T-helper 1 cell (primary cell): ENCODE data around the gene YTHDC1.

Experiments used
- DNase-seq, 5 donors: peaks; one replicate each; pipeline ENCODE4 v3.0.0-alpha.2; 2012 to 2020

The YTHDC1 gene

GRCh38 chr4:68358988-68359387 lies 9.1 kb upstream of the YTHDC1 start:
- no peak for DNase-seq

- no peak for DNase-seq
Measured at GRCh38 chr4:68352791-68353190, 2.9 kb upstream of the YTHDC1 start.

GRCh38 chr4:68349279-68349648 lies 626 bp downstream of the YTHDC1 start:
- no peak for DNase-seq

GRCh38 chr4:68348577-68348976 lies 1.3 kb downstream of the YTHDC1 start:
- DNase-seq = no peak

- DNase-seq = no peak
Measured at GRCh38 chr4:68347845-68348244, 2.0 kb downstream of the YTHDC1 start.

- DNase-seq = no peak
Measured at GRCh38 chr4:68346461-68346860, 3.4 kb downstream of the YTHDC1 start.

- no peak for DNase-seq
Measured at GRCh38 chr4:68344785-68345184, 5.1 kb downstream of the YTHDC1 start.

GRCh38 chr4:68344049-68344448 lies 5.8 kb downstream of the YTHDC1 start:
- no peak for DNase-seq

- DNase-seq = no peak
Measured at GRCh38 chr4:68342134-68342533, 7.8 kb downstream of the YTHDC1 start.

DNA sequence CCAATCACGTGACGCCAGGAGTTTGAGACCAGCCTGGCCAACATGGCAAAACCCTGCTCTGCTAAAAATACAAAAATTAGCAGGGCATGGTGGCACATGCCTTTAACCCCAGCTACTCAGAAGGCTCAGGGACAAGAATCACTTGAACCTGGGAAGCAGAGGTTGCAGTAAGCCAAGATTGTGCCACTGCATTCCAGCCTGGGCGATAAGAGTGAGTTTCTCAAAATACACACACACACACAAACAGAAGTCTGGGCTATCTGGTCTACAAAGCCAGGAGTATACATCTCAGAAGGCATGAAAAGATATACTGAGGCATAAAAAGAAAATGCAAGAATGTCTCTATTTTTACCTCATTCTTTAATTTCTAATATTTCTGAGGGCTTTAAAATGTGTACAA lies 11.3 kb downstream of the YTHDC1 start:
- no peak for DNase-seq

- DNase-seq = no peak
Measured at GRCh38 chr4:68337522-68337921, 12.4 kb downstream of the YTHDC1 start.

DNA sequence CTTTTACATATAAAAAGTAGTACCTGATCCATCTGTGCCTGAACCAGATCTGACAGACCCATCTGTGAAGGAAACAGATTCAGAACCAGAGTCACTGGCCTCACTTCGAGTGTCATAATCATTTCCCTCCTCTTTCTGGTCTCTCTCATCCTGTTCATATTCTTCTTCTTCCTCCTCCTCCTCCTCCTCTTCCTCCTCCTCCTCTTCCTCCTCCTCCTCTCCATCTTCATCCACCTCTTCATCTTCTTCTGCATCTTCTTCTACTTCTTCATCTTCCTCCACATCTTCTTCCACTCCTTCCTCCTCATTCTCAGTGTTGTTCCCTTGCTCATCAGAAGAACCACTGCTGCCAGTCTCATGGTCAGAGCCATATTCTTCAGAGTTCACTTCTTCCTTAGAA lies 12.9 kb downstream of the YTHDC1 start:
- no peak for DNase-seq

DNA sequence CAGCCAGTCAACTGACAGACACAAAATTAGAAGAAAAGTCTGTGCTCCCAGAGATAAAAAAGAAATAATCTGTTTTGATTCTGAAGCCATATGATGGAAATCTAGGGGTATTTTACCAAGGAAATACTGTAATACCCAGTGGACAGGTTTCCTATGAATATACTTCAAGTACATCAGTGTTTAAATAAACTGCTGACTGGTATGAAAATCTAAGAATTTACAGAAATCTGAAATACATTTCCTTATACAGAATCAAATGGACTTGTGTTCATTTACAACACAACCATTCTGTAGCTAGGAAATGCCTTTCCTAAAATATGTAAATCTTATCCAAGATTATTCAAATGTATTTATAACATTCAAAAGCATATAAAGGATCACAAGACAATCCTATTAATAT lies 13.4 kb downstream of the YTHDC1 start:
- no peak for DNase-seq

GRCh38 chr4:68326141-68326540 lies 23.7 kb downstream of the YTHDC1 start:
- no peak for DNase-seq

DNA sequence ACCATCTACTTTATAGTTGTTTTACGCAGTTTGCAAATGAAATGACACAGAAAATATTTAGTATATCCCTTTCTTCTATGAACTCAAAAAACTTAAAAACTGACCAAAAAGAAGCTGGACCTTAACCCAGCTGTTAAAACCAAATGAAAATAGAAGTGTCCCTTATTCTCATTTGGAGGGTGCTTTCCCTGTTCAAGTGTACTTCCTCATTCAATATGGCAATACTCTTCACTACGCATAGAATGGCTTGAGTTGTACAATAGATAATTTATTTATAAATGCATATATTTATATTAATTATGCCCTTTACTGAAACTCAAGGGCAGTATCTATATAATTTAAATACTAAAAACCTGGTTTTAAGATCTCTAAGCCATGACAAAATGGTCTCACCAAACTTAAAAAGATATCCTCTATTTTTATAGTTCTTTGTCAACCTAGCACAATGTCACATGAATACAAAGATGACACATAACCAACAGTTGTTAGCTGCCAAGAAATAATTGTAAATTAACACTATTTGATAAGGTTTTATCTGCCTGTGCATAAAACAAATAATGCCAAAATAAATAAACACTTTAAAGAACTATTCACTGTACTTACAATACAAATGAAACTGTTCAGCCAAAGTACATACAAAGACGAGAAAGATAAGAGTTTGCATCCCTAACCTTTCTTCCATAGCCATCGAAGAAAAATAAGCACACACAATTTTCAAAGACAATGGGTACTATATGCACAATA lies 25.2 kb downstream of the YTHDC1 start:
- DNase-seq = no peak

DNA sequence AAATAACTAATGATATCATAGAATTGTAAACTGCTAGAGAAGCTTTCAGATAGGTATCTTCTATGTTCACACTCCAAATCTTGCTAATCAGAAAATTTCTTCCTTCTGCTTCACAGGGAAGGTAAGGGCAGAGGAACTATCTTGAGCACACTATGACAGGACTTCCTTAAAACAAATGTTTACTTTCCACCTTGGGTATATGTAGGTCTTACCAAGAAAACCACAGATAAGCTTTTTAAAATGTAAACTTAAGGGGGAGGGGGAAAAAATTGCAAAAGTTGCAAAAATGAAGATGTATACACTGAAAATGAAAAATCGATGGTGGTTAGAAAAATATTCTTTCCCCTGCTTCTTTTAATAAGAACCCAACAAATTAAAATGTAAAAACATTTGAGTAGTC lies 30.9 kb downstream of the YTHDC1 start:
- no peak for DNase-seq

GRCh38 chr4:68316193-68316969 lies 33.5 kb downstream of the YTHDC1 start:
- no peak for DNase-seq

- DNase-seq = no peak
Measured at GRCh38 chr4:68310651-68311247, 39.1 kb downstream of the YTHDC1 start.

- DNase-seq = no peak
Measured at GRCh38 chr4:68304731-68305130, 45.2 kb downstream of the YTHDC1 start.

GRCh38 chr4:68299492-68300457 lies 50.1 kb downstream of the YTHDC1 start:
- no peak for DNase-seq

DNA sequence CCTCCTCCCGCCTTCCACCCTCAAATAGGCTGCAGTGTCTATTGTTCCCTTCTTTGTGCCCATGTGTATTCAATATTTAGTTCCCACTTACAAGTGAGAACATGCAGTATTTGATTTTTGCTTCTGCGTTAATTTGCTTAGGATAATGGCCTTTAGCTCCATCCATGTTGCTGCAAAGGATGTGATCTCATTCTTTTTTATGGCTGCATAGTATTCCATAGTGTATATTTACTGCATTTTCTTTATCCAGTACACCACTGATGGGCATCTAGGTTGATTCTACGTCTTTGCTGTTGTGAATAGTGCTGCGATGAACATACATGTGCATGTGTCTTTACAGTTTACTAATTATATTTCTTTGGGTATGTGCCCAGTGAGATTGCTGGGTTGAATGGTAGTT lies 52.8 kb downstream of the YTHDC1 start:
- DNase-seq = no peak

- DNase-seq = no peak
Measured at GRCh38 chr4:68291256-68291655, 58.6 kb downstream of the YTHDC1 start.

GRCh38 chr4:68288393-68288740 lies 61.5 kb downstream of the YTHDC1 start:
- DNase-seq = no peak
